Bronchial epithelial cell (primary cell): ENCODE results near the gene ATP8A1. TPM values are rescaled to one million over a fixed set of nuclear protein-coding genes. Genes with fewer than 3 reads are reported as not detected.
"Not testable (repeated sequence)": the region's sequence is repeated elsewhere in the genome, so short reads cannot be mapped to it uniquely, and the experiment has no call there.

Source experiments
- DNase-seq: peaks from one replicate; pipeline ENCODE4 v3.0.0-alpha.2; 2010; ENCODE audit warnings: low read depth
- FAIRE-seq: peaks from 2 replicates; lab custom pipeline; 2011; peaks lifted over from hg19 to GRCh38; lab: Jason Lieb, UNC
- H3K27me3 ChIP-seq: 2 replicates; pipeline ENCODE4 v1.5.1; 2011; ENCODE audit warnings: low read length; ENCODE audit not compliant: control insufficient read depth, insufficient read depth
- H3K36me3 ChIP-seq: 2 replicates; pipeline ENCODE4 v1.5.1; 2011; ENCODE audit warnings: low read length; ENCODE audit not compliant: control insufficient read depth, insufficient read depth
- H3K4me3 ChIP-seq: 2 replicates; pipeline ENCODE4 v1.5.1; 2011; ENCODE audit warnings: mild to moderate bottlenecking, low read depth, low read length, control low read depth
- CTCF ChIP-seq: IDR thresholded peaks from 2 replicates; pipeline ENCODE4 v1.5.1; 2011; ENCODE audit warnings: mild to moderate bottlenecking, moderate library complexity, low read length, control low read depth, inconsistent platforms; ENCODE audit not compliant: insufficient read depth, severe bottlenecking
- total RNA-seq: library from RNA; depleted of rRNA; stranded (reverse); fragments of >200 nt; gene quantifications from 2 replicates; pipeline ENCODE4 v1.2.1, GENCODE V29; 2014

Gene ATP8A1
- total RNA-seq, 1 donor from 2014 or later, result 2.1 TPM

- FAIRE-seq, result no peak
- Histone ChIP-seq H3K27me3 (no peaks in the 10 kb centered on the region), H3K36me3 (no peaks in the 10 kb centered on the region), H3K4me3 (no peak overlapping the region)
- no peak for TF ChIP-seq CTCF
- DNase-seq, result no peak
These were observed 166.9 kb downstream of the ATP8A1 start for GRCh38 chr4:42490015-42490414.

DNA sequence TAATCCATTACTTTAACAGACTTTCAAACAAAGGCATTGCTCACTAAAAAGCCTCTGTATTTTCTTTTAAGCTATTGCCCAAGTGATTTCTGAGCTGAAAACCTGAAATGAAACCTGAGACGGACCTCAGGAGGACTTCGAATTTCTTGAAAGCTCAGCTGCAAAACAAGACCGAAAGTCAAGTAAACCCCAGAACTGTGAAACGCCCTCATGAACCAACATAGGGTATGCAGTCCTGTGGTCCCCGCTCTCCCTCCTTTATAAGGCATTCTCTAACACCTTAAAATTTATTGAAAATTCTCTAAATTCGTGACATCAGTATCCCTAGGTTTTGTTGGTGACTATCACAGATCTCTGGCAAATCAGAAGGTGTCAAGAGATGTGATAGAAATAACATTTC, 167.8 kb downstream of the ATP8A1 start:
- no peak for DNase-seq
- Histone ChIP-seq H3K27me3 (no peaks in the 10 kb centered on the region), H3K36me3 (no peaks in the 10 kb centered on the region), H3K4me3 (no peak overlapping the region)
- FAIRE-seq, result no peak
- no peak for TF ChIP-seq CTCF

- no peak overlapping the region for H3K4me3 ChIP-seq
- H3K27me3 ChIP-seq, result no peaks in the 10 kb centered on the region
- no peaks in the 10 kb centered on the region for H3K36me3 ChIP-seq
- FAIRE-seq, result no peak
- DNase-seq, result no peak
- no peak for TF ChIP-seq CTCF
These were observed 168.4 kb downstream of the ATP8A1 start for GRCh38 chr4:42488554-42488953.

GRCh38 chr4:42488114-42488513, 168.8 kb downstream of the ATP8A1 start:
- TF ChIP-seq CTCF, result no peak
- no peak overlapping the region for H3K4me3 ChIP-seq
- H3K36me3 ChIP-seq, result no peaks in the 10 kb centered on the region
- DNase-seq, result no peak
- FAIRE-seq, result no peak
- H3K27me3 ChIP-seq, result no peaks in the 10 kb centered on the region

GRCh38 chr4:42487230-42487629, 169.7 kb downstream of the ATP8A1 start:
- Histone ChIP-seq H3K36me3 (no peaks in the 10 kb centered on the region), H3K4me3 (no peak overlapping the region), H3K27me3 (no peaks in the 10 kb centered on the region)
- TF ChIP-seq CTCF, result no peak
- peak; percentile 72 for DNase-seq
- FAIRE-seq, result no peak

DNA sequence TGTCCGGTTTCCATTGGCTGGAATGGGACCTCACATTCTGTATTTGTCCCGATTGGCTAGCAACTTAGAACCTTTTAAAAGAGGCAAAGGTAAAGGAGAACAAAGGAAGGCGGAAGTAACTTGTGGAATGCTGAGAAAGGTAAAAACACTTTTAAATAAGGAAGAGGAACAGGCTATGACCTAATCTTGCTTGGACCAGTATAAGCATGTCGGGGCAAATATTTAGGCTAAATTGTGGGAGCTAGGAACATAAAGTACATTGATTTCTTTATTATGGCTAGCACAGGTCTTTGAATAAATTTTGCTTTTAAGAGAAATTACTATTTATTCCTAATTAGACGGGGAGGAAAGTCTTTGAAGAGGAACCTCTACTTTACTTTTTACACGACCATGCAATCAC, 170.7 kb downstream of the ATP8A1 start:
- not testable (repeated sequence) for H3K27me3 ChIP-seq, H3K36me3 ChIP-seq, FAIRE-seq, H3K4me3 ChIP-seq
- DNase-seq, result peak; percentile 72
